Right lobe of liver (tissue), 4 donors: ENCODE data around the gene DCDC2.

Source experiments
- POLR2A ChIP-seq: fragments of 450-650 bp; IDR thresholded peaks from one replicate; pipeline ENCODE4 v1.6.1; 2017; ENCODE audit warnings: antibody characterized with exemption, mild to moderate bottlenecking
- TF ChIP-seq, protein P1 (sequence below), 4 donors: fragments of 200-600 bp in 3 of 4; fragments of 450-650 bp in 1 of 4; IDR thresholded peaks; one replicate each; pipeline versions ENCODE4 v1.5.1 to v1.8.0; 2016 to 2022; ENCODE audit warnings: antibody characterized with exemption in 4 of 4, mild to moderate bottlenecking in 2 of 4
- donor health status: DM: no; HTN: no; CAD: no.
- donor health status: DM: no; HTN: no; CAD: no.
- donor health status: DM: no; HTN: yes; CAD: no.

- no peak for TF ChIP-seq POLR2A
- TF ChIP-seq, protein P1, sequence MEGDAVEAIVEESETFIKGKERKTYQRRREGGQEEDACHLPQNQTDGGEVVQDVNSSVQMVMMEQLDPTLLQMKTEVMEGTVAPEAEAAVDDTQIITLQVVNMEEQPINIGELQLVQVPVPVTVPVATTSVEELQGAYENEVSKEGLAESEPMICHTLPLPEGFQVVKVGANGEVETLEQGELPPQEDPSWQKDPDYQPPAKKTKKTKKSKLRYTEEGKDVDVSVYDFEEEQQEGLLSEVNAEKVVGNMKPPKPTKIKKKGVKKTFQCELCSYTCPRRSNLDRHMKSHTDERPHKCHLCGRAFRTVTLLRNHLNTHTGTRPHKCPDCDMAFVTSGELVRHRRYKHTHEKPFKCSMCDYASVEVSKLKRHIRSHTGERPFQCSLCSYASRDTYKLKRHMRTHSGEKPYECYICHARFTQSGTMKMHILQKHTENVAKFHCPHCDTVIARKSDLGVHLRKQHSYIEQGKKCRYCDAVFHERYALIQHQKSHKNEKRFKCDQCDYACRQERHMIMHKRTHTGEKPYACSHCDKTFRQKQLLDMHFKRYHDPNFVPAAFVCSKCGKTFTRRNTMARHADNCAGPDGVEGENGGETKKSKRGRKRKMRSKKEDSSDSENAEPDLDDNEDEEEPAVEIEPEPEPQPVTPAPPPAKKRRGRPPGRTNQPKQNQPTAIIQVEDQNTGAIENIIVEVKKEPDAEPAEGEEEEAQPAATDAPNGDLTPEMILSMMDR (IDR thresholded peaks at IDR 0.05) = no peak
Observed at GRCh38 chr6:24228681-24229255, 129.1 kb downstream of the DCDC2 start.
